K562 (cell line): ENCODE results near the gene CCNJL. TPM values are rescaled to one million over a fixed set of nuclear protein-coding genes. Genes with fewer than 3 reads are reported as not detected.

Experiments used
- ATAC-seq: fragments of 200-7000 bp; cut with Tn5 transposase; 3 replicates; pipeline ENCODE4 v1.9.1; 2020; ENCODE audit warnings: moderate library complexity
- BruUV-seq: library from RNA; stranded (reverse); fragments of 400-500 nt; replicated peaks from 2 replicates; lab custom pipeline; 2021; lab: Mats Ljungman, UMichigan
- CTCF ChIA-PET: fragments of 300-600 bp; formaldehyde crosslinking; extraction: SDS; loops from one replicate; lab custom pipeline; 2021; ENCODE audit warnings: low intra/inter-chr PET ratio; lab: Yijun Ruan, JAX
- POLR2A ChIA-PET: fragments of 300-600, 350-650 bp; sonication (Branson Sonifier 250); formaldehyde crosslinking; extraction: SDS; loops from one replicate; lab custom pipeline; 2021; ENCODE audit warnings: antibody characterized with exemption, inconsistent platforms; lab: Yijun Ruan, JAX
- DNase-seq, 4 experiments: peaks; one replicate each; pipeline versions ENCODE4 v3.0.0 to v3.0.0-alpha.2; 2011 to 2018; ENCODE audit warnings: low spot score in 3 of 4, mixed read lengths in 3 of 4; ENCODE audit errors: extremely low read depth in 1 of 4
- FAIRE-seq: peaks from 2 replicates; lab custom pipeline; 2011; peaks lifted over from hg19 to GRCh38; lab: Jason Lieb, UNC
- H2AFZ ChIP-seq: 2 replicates; pipeline ENCODE4 v1.6.0; 2011; ENCODE audit warnings: low read depth, low read length, control low read depth, inconsistent platforms
- H3K27ac ChIP-seq: fragments of 200-600 bp; 3 replicates; pipeline ENCODE4 v1.8.0; 2011; ENCODE audit warnings: low read depth, mild to moderate bottlenecking, control low read depth, inconsistent platforms, low read length, moderate library complexity, mixed read lengths; ENCODE audit errors: extremely low read depth
- H3K27me3 ChIP-seq, 2 experiments: fragments of 300-600 bp in 1 of 2; 2 replicates in 1 of 2; 3 replicates in 1 of 2; pipeline versions ENCODE4 v1.6.0 to v1.8.0; 2011; ENCODE audit warnings: inconsistent platforms in 2 of 2, low read length in 2 of 2, mild to moderate bottlenecking in 1 of 2, mixed read lengths in 1 of 2, moderate library complexity in 1 of 2; ENCODE audit not compliant: control insufficient read depth in 2 of 2, insufficient read depth in 2 of 2
- H3K36me3 ChIP-seq: fragments of 300-600 bp; 3 replicates; pipeline ENCODE4 v1.8.0; 2011; ENCODE audit warnings: mild to moderate bottlenecking, low read length, inconsistent platforms; ENCODE audit not compliant: control insufficient read depth, insufficient read depth
- H3K4me1 ChIP-seq, 2 experiments: fragments of 200-600 bp in 1 of 2; replicated peaks in 1 of 2; 2 replicates in 1 of 2; 3 replicates in 1 of 2; pipeline versions ENCODE4 v1.5.1 to v1.8.0; 2011; ENCODE audit warnings: inconsistent platforms in 2 of 2, low read length in 2 of 2, mild to moderate bottlenecking in 1 of 2, mixed read lengths in 1 of 2, moderate library complexity in 1 of 2; ENCODE audit not compliant: control insufficient read depth in 2 of 2, insufficient read depth in 2 of 2
- H3K4me2 ChIP-seq: 2 replicates; pipeline ENCODE4 v1.6.1; 2011; ENCODE audit warnings: low read length, control low read depth, inconsistent platforms, mixed read lengths; ENCODE audit not compliant: insufficient read depth
- H3K4me3 ChIP-seq: fragments of 200-600 bp; sonication (generic), shearing (Covaris generic); 2 replicates; pipeline ENCODE4 v1.5.1; 2016; ENCODE audit warnings: control low read depth, inconsistent platforms
- H3K79me2 ChIP-seq: fragments of 200-600 bp; 3 replicates; pipeline ENCODE4 v1.8.0; 2011; ENCODE audit warnings: low read length, inconsistent platforms; ENCODE audit not compliant: control insufficient read depth, insufficient read depth
- H3K9ac ChIP-seq, 2 experiments: 2 replicates each; pipeline versions ENCODE4 v1.6.0 to v1.6.1; 2011; ENCODE audit warnings: low read depth in 2 of 2, low read length in 2 of 2, control low read depth in 1 of 2, inconsistent platforms in 1 of 2, mild to moderate bottlenecking in 1 of 2, mixed read lengths in 1 of 2; ENCODE audit not compliant: insufficient read depth in 1 of 2
- H3K9me1 ChIP-seq: one replicate; pipeline ENCODE4 v1.6.0; 2011; ENCODE audit warnings: inconsistent platforms, mild to moderate bottlenecking, low read length, moderate library complexity; ENCODE audit not compliant: control insufficient read depth, insufficient read depth
- H3K9me3 ChIP-seq: replicated peaks from 2 replicates; pipeline ENCODE4 v1.5.1; 2011; ENCODE audit warnings: low read depth, low read length, inconsistent platforms; ENCODE audit not compliant: control insufficient read depth, insufficient read depth
- H4K20me1 ChIP-seq: replicated peaks from 2 replicates; pipeline ENCODE4 v1.6.1; 2011; ENCODE audit warnings: low read length, inconsistent platforms, mixed read lengths; ENCODE audit not compliant: control insufficient read depth, insufficient read depth
- ARID3A ChIP-seq: IDR thresholded peaks from 2 replicates; pipeline ENCODE4 v1.6.1; 2012; ENCODE audit warnings: low read depth, low read length, improper control_type of control experiment, borderline replicate concordance
- CREB1 ChIP-seq, 2 experiments: sonication (generic) in 1 of 2; formaldehyde crosslinking in 1 of 2; IDR thresholded peaks; 2 replicates each; pipeline versions ENCODE4 v1.6.1 to v1.8.0; 2012 to 2022; ENCODE audit warnings: inconsistent platforms in 1 of 2, mild to moderate bottlenecking in 1 of 2, missing genetic modification reagents in 1 of 2, moderate library complexity in 1 of 2
- DNMT1 ChIP-seq: fragments of 450-650 bp; IDR thresholded peaks from 2 replicates; pipeline ENCODE4 v1.6.1; 2016; ENCODE audit warnings: antibody characterized with exemption, mild to moderate bottlenecking
- ETV1 ChIP-seq: fragments of 450-650 bp; conservative IDR thresholded peaks from 2 replicates; pipeline ENCODE4 v1.6.1; 2016; ENCODE audit warnings: missing genetic modification characterization, control low read depth, low read depth, missing compliant biosample characterization
- HIVEP1 ChIP-seq: fragments of 250-450 bp; sonication (Bioruptor Pico); IDR thresholded peaks from 2 replicates; pipeline ENCODE4 v1.4.0; 2020; ENCODE audit warnings: mild to moderate bottlenecking
- MLX ChIP-seq, 2 experiments: fragments of 450-650 bp in 1 of 2; sonication (generic) in 1 of 2; formaldehyde crosslinking; conservative IDR thresholded peaks; 2 replicates each; pipeline versions ENCODE4 v1.4.0 to v1.8.1; 2020 to 2022; ENCODE audit warnings: mild to moderate bottlenecking in 1 of 2, missing genetic modification reagents in 1 of 2
- MXD1 ChIP-seq: fragments of 250-450 bp; sonication (Bioruptor Pico); IDR thresholded peaks from 2 replicates; pipeline ENCODE4 v1.8.0; 2021; ENCODE audit warnings: borderline replicate concordance, mild to moderate bottlenecking, moderate library complexity; ENCODE audit not compliant: poor library complexity, severe bottlenecking
- POLR2H ChIP-seq: IDR thresholded peaks from 2 replicates; pipeline ENCODE4 v1.6.1; 2016; ENCODE audit warnings: missing genetic modification characterization, low read depth, mild to moderate bottlenecking, control low read depth, missing compliant biosample characterization, moderate library complexity
- TFAP4 ChIP-seq: sonication (generic); formaldehyde crosslinking; IDR thresholded peaks from 2 replicates; pipeline ENCODE4 v1.8.0; 2022; ENCODE audit warnings: missing genetic modification reagents, mild to moderate bottlenecking, moderate library complexity, borderline replicate concordance
- XRCC5 ChIP-seq: fragments of 200-400 bp; formaldehyde crosslinking; IDR thresholded peaks from 2 replicates; pipeline ENCODE4 v1.6.1; 2017; ENCODE audit warnings: low read depth, mild to moderate bottlenecking, low read length
- ZNF239 ChIP-seq: fragments of 250-450 bp; sonication (Bioruptor Pico); IDR thresholded peaks from 2 replicates; pipeline ENCODE4 v1.4.0; 2020; ENCODE audit warnings: mild to moderate bottlenecking
- ZNF316 ChIP-seq: fragments of 450-650 bp; IDR thresholded peaks from 2 replicates; pipeline ENCODE4 v1.6.1; 2016
- WGBS: fragments of 100-300 bp; shearing (Covaris generic); methylation state at CpG from one replicate; pipeline ENCODE4 v1.1.6; 2016; ENCODE audit warnings: low coverage, mixed read lengths; ENCODE audit not compliant: insufficient coverage; ENCODE audit errors: missing lambda C conversion rate; 5-methylcytosine and 5-hydroxymethylcytosine counted together
- in situ Hi-C: fragments of 300-500 bp; cut with MboI; formaldehyde crosslinking; loops from 4 replicates; pipeline ENCODE4 v1.15.0; 2018; ENCODE audit warnings: inconsistent platforms, mixed read lengths
- intact Hi-C: fragments of 100-400 bp; cut with micrococcal nuclease; formaldehyde crosslinking; loops from 2 replicates; pipeline ENCODE4 v1.14.2; 2022
- polyA plus RNA-seq, 8 experiments: library from polyadenylated mRNA; depleted of rRNA in 4 of 8; stranded (reverse) in 5 of 8; unstranded in 3 of 8; fragments of >200 nt; fragmentation: Nextera tagmentation in 2 of 8; fragmentation: Illumina TruSeq in 1 of 8; extraction: Ambion mirVana in 2 of 8; extraction: Trizol in 1 of 8; gene quantifications; 2 replicates each; pipeline versions ENCODE4 v1.2.1 to v1.2.3, GENCODE V29; 2011 to 2014; ENCODE audit warnings: inconsistent platforms in 1 of 8, missing spikeins in 1 of 8
- total RNA-seq, 7 experiments: library from RNA; depleted of rRNA in 6 of 7; stranded (reverse); fragments of >200 nt in 6 of 7; fragmentation: Illumina TruSeq in 2 of 7; extraction: Trizol in 2 of 7; gene quantifications; 2 replicates each; pipeline versions ENCODE4 v1.2.1 to v1.2.3, GENCODE V29; 2011 to 2021; ENCODE audit warnings: low replicate concordance in 1 of 7

The CCNJL gene
- total and polyA plus RNA-seq, 9 of the 15 experiments (the other 6 are each of a cell fraction or from before 2014, with no cell fraction given), result 0.04 TPM; not detected in 8

- Histone ChIP-seq H3K4me2 (no peak overlapping the region), H4K20me1 (no peaks in the 10 kb centered on the region; the same call in 1 of the 2 replicates), H3K27me3 (peaks cover 0 to 39% of the 10 kb centered on the region in 2 experiments), H3K4me3 (no peak overlapping the region), H3K4me1 (peaks cover 4 to 13% of the 10 kb centered on the region in 2 experiments; a peak in 4 of 5 replicates), H3K79me2 (no peaks in the 10 kb centered on the region), H3K9me3 (no peaks in the 10 kb centered on the region), H2AFZ (no peak overlapping the region), H3K9me1 (no peaks in the 10 kb centered on the region), H3K36me3 (no peaks in the 10 kb centered on the region), H3K9ac (no peak overlapping the region), H3K27ac (no peak overlapping the region)
- POLR2A ChIA-PET, result no interaction called here
- DNase-seq (no peak), FAIRE-seq (no peak), ATAC-seq (no peak)
- 6% methylated on average over 4 of the region's 4 CpGs for WGBS
- BruUV-seq, result no TSS peak
- CTCF ChIA-PET, result no interaction called here
- in situ Hi-C loops (no loop called here), intact Hi-C loops (no loop called here)
- TF ChIP-seq MLX (CRISPR knock-in tag; conservative IDR thresholded peaks at IDR 0.05) (no peak), TFAP4 (CRISPR knock-in tag) (no peak), ARID3A (no peak), HIVEP1 (CRISPR knock-in tag) (no peak), CREB1 (IDR thresholded peaks at IDR 0.05) (no peak), CREB1 (CRISPR knock-in tag; IDR thresholded peaks at IDR 0.05) (no peak), XRCC5 (no peak), ETV1 (tag) (no peak), POLR2H (no peak), DNMT1 (no peak), ZNF239 (CRISPR knock-in tag) (no peak), MXD1 (CRISPR knock-in tag) (no peak), ZNF316 (no peak)
Measured at GRCh38 chr5:160359816-160360215, 47.5 kb upstream of the CCNJL start.
